CD14-positive monocyte (primary cell): Measurements from ENCODE around the gene ZDHHC14. TPM values are rescaled to one million over a fixed set of nuclear protein-coding genes. Genes with fewer than 3 reads are reported as not detected.
"Not testable (repeated sequence)": the region's sequence is repeated elsewhere in the genome, so short reads cannot be mapped to it uniquely, and the experiment has no call there.

ENCODE experiments used
- DNase-seq, 3 donors: peaks; one replicate each; pipeline ENCODE4 v3.0.0-alpha.2; 2011 to 2022
- H2AFZ ChIP-seq: 2 replicates; pipeline ENCODE4 v1.6.0; 2012; ENCODE audit warnings: mild to moderate bottlenecking, low read depth, low read length, inconsistent platforms; ENCODE audit not compliant: insufficient read depth, poor library complexity, severe bottlenecking
- H3K27ac ChIP-seq, 2 donors: 1 replicate in 1 of 2; 2 replicates in 1 of 2; pipeline ENCODE4 v1.5.1; 2012 to 2013; ENCODE audit warnings: low read length in 2 of 2, control low read depth in 1 of 2, inconsistent platforms in 1 of 2, low read depth in 1 of 2, mild to moderate bottlenecking in 1 of 2
- H3K27me3 ChIP-seq, 2 donors: one replicate each; pipeline versions ENCODE4 v1.6.0 to v1.6.1; 2011 to 2013; ENCODE audit warnings: low read length in 2 of 2; ENCODE audit not compliant: control insufficient read depth in 2 of 2, insufficient read depth in 2 of 2
- H3K36me3 ChIP-seq, 2 donors: replicated peaks in 1 of 2; 1 replicate in 1 of 2; 2 replicates in 1 of 2; pipeline versions ENCODE4 v1.5.1 to v1.6.1; 2012 to 2013; ENCODE audit warnings: low read length in 2 of 2, control low read depth in 1 of 2, inconsistent platforms in 1 of 2, mild to moderate bottlenecking in 1 of 2; ENCODE audit not compliant: insufficient read depth in 2 of 2, control insufficient read depth in 1 of 2
- H3K4me1 ChIP-seq, 2 donors: 1 replicate in 1 of 2; 2 replicates in 1 of 2; pipeline versions ENCODE4 v1.5.1 to v1.6.1; 2012 to 2013; ENCODE audit warnings: low read length in 2 of 2, control low read depth in 1 of 2, inconsistent platforms in 1 of 2, mild to moderate bottlenecking in 1 of 2, moderate library complexity in 1 of 2; ENCODE audit not compliant: insufficient read depth in 2 of 2, control insufficient read depth in 1 of 2
- H3K4me2 ChIP-seq: replicated peaks from 2 replicates; pipeline ENCODE3; 2012; ENCODE audit warnings: low read length, moderate library complexity, mild to moderate bottlenecking; ENCODE audit not compliant: poor library complexity, severe bottlenecking; ENCODE audit errors: extremely low read depth
- H3K4me3 ChIP-seq, 3 experiments: fragments of 200-600 bp in 1 of 3; sonication (generic) in 1 of 3; replicated peaks in 1 of 3; 1 replicate in 2 of 3; 2 replicates in 1 of 3; pipeline ENCODE4 v1.5.1; 2011 to 2013; ENCODE audit warnings: low read length in 3 of 3, mild to moderate bottlenecking in 3 of 3, control low read depth in 2 of 3, low read depth in 2 of 3, inconsistent platforms in 1 of 3, moderate library complexity in 1 of 3
- H3K79me2 ChIP-seq: 2 replicates; pipeline ENCODE4 v1.6.0; 2012; ENCODE audit warnings: mild to moderate bottlenecking, control low read depth, inconsistent platforms, low read length, moderate library complexity; ENCODE audit not compliant: insufficient read depth
- H3K9ac ChIP-seq: 2 replicates; pipeline ENCODE4 v1.6.0; 2017; ENCODE audit warnings: low read length, mild to moderate bottlenecking; ENCODE audit not compliant: insufficient read depth, poor library complexity, severe bottlenecking
- H3K9me3 ChIP-seq, 2 donors: replicated peaks in 1 of 2; 1 replicate in 1 of 2; 2 replicates in 1 of 2; pipeline versions ENCODE4 v1.5.1 to v1.6.1; 2012 to 2013; ENCODE audit warnings: low read length in 2 of 2, control low read depth in 1 of 2; ENCODE audit not compliant: control insufficient read depth in 1 of 2, insufficient read depth in 1 of 2
- H4K20me1 ChIP-seq: 2 replicates; pipeline ENCODE4 v1.6.0; 2012; ENCODE audit warnings: mild to moderate bottlenecking, low read length, control low read depth, moderate library complexity; ENCODE audit not compliant: insufficient read depth
- H3K27ac Mint-ChIP-seq, 7 donors: one replicate each; pipeline ENCODE4 v1.8.0; 2020; ENCODE audit warnings: mild to moderate bottlenecking in 7 of 7, mixed read lengths in 7 of 7, moderate library complexity in 6 of 7, inconsistent platforms in 2 of 7
- H3K27me3 Mint-ChIP-seq, 3 donors: one replicate each; pipeline ENCODE4 v1.8.0; 2021 to 2022; ENCODE audit warnings: low read depth in 3 of 3, mild to moderate bottlenecking in 3 of 3, mixed read lengths in 3 of 3, moderate library complexity in 3 of 3, inconsistent platforms in 1 of 3
- H3K36me3 Mint-ChIP-seq, 2 donors: one replicate each; pipeline ENCODE4 v1.8.0; 2020; ENCODE audit warnings: mixed read lengths in 2 of 2, inconsistent platforms in 1 of 2, mild to moderate bottlenecking in 1 of 2
- H3K4me1 Mint-ChIP-seq: one replicate; pipeline ENCODE4 v1.8.0; 2020; ENCODE audit warnings: mild to moderate bottlenecking, mixed read lengths
- H3K4me3 Mint-ChIP-seq, 2 donors: one replicate each; pipeline ENCODE4 v1.8.0; 2020; ENCODE audit warnings: mild to moderate bottlenecking in 2 of 2, mixed read lengths in 2 of 2, moderate library complexity in 1 of 2
- H3K9me3 Mint-ChIP-seq, 7 donors: one replicate each; pipeline ENCODE4 v1.8.0; 2020 to 2022; ENCODE audit warnings: mixed read lengths in 7 of 7, mild to moderate bottlenecking in 6 of 7, moderate library complexity in 6 of 7, inconsistent platforms in 2 of 7
- WGBS: methylation state at CpG from one replicate; pipeline ENCODE4 v1.1.5; 2013; ENCODE audit warnings: missing lambda C conversion rate; ENCODE audit not compliant: insufficient coverage; 5-methylcytosine and 5-hydroxymethylcytosine counted together
- intact Hi-C, 2 donors: fragments of 100-400 bp; cut with micrococcal nuclease; formaldehyde crosslinking; loops; one replicate each; pipeline versions ENCODE4 v1.15.0 to v1.15.1; 2023
- polyA plus RNA-seq, 3 donors: library from polyadenylated mRNA; depleted of rRNA in 1 of 3; unstranded in 2 of 3; stranded (reverse) in 1 of 3; fragments of 300-500 nt in 2 of 3; fragments of >200 nt in 1 of 3; fragmentation: Illumina TruSeq in 2 of 3; gene quantifications; 1 replicate in 2 of 3; 2 replicates in 1 of 3; pipeline ENCODE4 v1.2.3, GENCODE V29; 2012 to 2021
- TF ChIP-seq, protein P1 (sequence below): fragments of 200-600 bp; IDR thresholded peaks from one replicate; pipeline ENCODE4 v1.8.0; 2022; ENCODE audit warnings: antibody characterized with exemption, mild to moderate bottlenecking

ZDHHC14 gene
- polyA plus RNA-seq, 3 donors, result 0.30 to 1.7 (median 0.93) TPM

- H4K20me1 ChIP-seq, result no peaks in the 10 kb centered on the region
- H3K36me3 ChIP-seq, result no peaks in the 10 kb centered on the region
- H3K4me1 ChIP-seq, result no peaks in the 10 kb centered on the region
- peaks cover 23 to 34% of the 10 kb centered on the region in 2 donors for H3K9me3 ChIP-seq
- H3K4me3 Mint-ChIP-seq, result no peak overlapping the region
- DNase-seq, result no peak
- H3K4me3 ChIP-seq, result no peak overlapping the region
- H3K27me3 Mint-ChIP-seq, result no peaks in the 10 kb centered on the region
- peak overlapping the region in 1 of 7 donors; percentile 27 for H3K27ac Mint-ChIP-seq
- H3K4me1 Mint-ChIP-seq, result no peaks in the 10 kb centered on the region
- no peak overlapping the region for H3K27ac ChIP-seq
- H3K4me2 ChIP-seq, result no peak overlapping the region
- no peak overlapping the region for H3K9ac ChIP-seq
- 88% methylated on average over 3 of the region's 4 CpGs for WGBS
- H3K9me3 Mint-ChIP-seq, result peaks cover 8 to 34% (median 30%) of the 10 kb centered on the region in 7 donors
- no peak overlapping the region for H2AFZ ChIP-seq
- no peaks in the 10 kb centered on the region for H3K27me3 ChIP-seq
- intact Hi-C loops, result no loop called here
- H3K79me2 ChIP-seq, result no peaks in the 10 kb centered on the region
- H3K36me3 Mint-ChIP-seq, result peaks cover 3 to 4% of the 10 kb centered on the region in 2 donors
- TF ChIP-seq, protein P1, sequence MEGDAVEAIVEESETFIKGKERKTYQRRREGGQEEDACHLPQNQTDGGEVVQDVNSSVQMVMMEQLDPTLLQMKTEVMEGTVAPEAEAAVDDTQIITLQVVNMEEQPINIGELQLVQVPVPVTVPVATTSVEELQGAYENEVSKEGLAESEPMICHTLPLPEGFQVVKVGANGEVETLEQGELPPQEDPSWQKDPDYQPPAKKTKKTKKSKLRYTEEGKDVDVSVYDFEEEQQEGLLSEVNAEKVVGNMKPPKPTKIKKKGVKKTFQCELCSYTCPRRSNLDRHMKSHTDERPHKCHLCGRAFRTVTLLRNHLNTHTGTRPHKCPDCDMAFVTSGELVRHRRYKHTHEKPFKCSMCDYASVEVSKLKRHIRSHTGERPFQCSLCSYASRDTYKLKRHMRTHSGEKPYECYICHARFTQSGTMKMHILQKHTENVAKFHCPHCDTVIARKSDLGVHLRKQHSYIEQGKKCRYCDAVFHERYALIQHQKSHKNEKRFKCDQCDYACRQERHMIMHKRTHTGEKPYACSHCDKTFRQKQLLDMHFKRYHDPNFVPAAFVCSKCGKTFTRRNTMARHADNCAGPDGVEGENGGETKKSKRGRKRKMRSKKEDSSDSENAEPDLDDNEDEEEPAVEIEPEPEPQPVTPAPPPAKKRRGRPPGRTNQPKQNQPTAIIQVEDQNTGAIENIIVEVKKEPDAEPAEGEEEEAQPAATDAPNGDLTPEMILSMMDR, result no peak
Measured at GRCh38 chr6:157587127-157587926, 206.3 kb downstream of the ZDHHC14 start.

DNA sequence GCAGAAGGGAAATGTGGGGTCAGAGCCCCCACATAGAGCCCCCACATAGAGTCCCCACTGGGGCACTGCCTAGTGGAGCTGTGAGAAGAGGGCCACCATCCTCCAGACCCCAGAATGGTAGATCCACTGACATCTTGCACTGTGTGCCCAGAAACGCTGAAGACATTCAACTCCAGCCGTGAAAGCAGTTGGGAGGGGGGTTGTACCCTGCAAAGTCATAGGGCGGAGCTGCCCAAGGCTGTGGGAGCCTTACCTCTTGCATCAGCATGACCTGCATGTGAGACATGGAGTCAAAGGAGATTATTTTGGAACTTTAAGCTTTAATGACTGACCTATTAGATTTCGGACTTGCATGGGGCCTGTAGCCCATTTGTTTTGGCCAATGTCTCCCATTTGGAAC, 209.7 kb downstream of the ZDHHC14 start:
- H2AFZ ChIP-seq, H3K9ac ChIP-seq, H3K36me3 ChIP-seq, H3K27ac Mint-ChIP-seq, H3K4me3 Mint-ChIP-seq, H3K36me3 Mint-ChIP-seq, H3K27me3 ChIP-seq, H3K4me2 ChIP-seq, H3K4me1 ChIP-seq, H3K4me1 Mint-ChIP-seq, H3K27ac ChIP-seq, H4K20me1 ChIP-seq, H3K79me2 ChIP-seq, H3K4me3 ChIP-seq, DNase-seq, intact Hi-C loops, H3K27me3 Mint-ChIP-seq: not testable (repeated sequence)
- H3K9me3 Mint-ChIP-seq, result peaks cover 10 to 37% (median 30%) of the 10 kb centered on the region in 7 donors
- H3K9me3 ChIP-seq, result peaks cover 23 to 40% of the 10 kb centered on the region in 2 donors
- WGBS, result 93% methylated on average over 4 of the region's 4 CpGs
